GM18868 (cell line): ENCODE data around the gene MARCKS.

Source experiments
- ATAC-seq: cut with Tn5 transposase; IDR thresholded peaks from one replicate; pipeline ENCODE4 v1.9.1; 2021; ENCODE audit warnings: mild to moderate bottlenecking, moderate library complexity; ENCODE audit not compliant: unreplicated experiment

Gene MARCKS

GRCh38 chr6:113856625-113857555, at the start of gene MARCKS:
MARCKS (plus strand) TSS chr6:113857345; CDS start chr6:113857746, 401 bp downstream.
- peak; percentile 45 for ATAC-seq

GRCh38 chr6:113809826-113810225, 47.3 kb upstream of the MARCKS start:
- peak; percentile 64 for ATAC-seq

- no peak for ATAC-seq
Observed at GRCh38 chr6:113813142-113813541, 44.0 kb upstream of the MARCKS start.

- peak; percentile 47 for ATAC-seq
Observed at GRCh38 chr6:113818578-113818977, 38.6 kb upstream of the MARCKS start.

GRCh38 chr6:113819169-113819830, 37.8 kb upstream of the MARCKS start:
- ATAC-seq: no peak

- no peak for ATAC-seq
Observed at GRCh38 chr6:113820761-113821160, 36.4 kb upstream of the MARCKS start.

GRCh38 chr6:113821445-113821844, 35.7 kb upstream of the MARCKS start:
- ATAC-seq: no peak

GRCh38 chr6:113823916-113824315, 33.2 kb upstream of the MARCKS start:
- no peak for ATAC-seq

- no peak for ATAC-seq
Observed at GRCh38 chr6:113824411-113824810, 32.7 kb upstream of the MARCKS start.

GRCh38 chr6:113824866-113825265, 32.3 kb upstream of the MARCKS start:
- ATAC-seq: no peak

- ATAC-seq: no peak
Observed at GRCh38 chr6:113825781-113826180, 31.4 kb upstream of the MARCKS start.

GRCh38 chr6:113828984-113829695, 28.0 kb upstream of the MARCKS start:
- ATAC-seq: no peak

GRCh38 chr6:113829696-113830045, 27.5 kb upstream of the MARCKS start:
- ATAC-seq: no peak

GRCh38 chr6:113830140-113830539, 27.0 kb upstream of the MARCKS start:
- no peak for ATAC-seq

GRCh38 chr6:113833537-113833936, 23.6 kb upstream of the MARCKS start:
- no peak for ATAC-seq

GRCh38 chr6:113837170-113837569, 20.0 kb upstream of the MARCKS start:
- ATAC-seq: no peak

- peak; percentile 78 for ATAC-seq
Observed at GRCh38 chr6:113842165-113842564, 15.0 kb upstream of the MARCKS start.

GRCh38 chr6:113843500-113844073, 13.6 kb upstream of the MARCKS start:
- ATAC-seq: no peak

GRCh38 chr6:113846577-113846976, 10.6 kb upstream of the MARCKS start:
- ATAC-seq: no peak

- ATAC-seq: no peak
Observed at GRCh38 chr6:113847447-113847846, 9.7 kb upstream of the MARCKS start.

GRCh38 chr6:113848280-113848679, 8.9 kb upstream of the MARCKS start:
- no peak for ATAC-seq
